HG02943 (cell line): ENCODE results near the gene CDH8.
"Not testable (repeated sequence)": the region's sequence is repeated elsewhere in the genome, so short reads cannot be mapped to it uniquely, and the experiment has no call there.

Experiments used
- ATAC-seq: cut with Tn5 transposase; IDR thresholded peaks from one replicate; pipeline ENCODE4 v1.9.1; 2021; ENCODE audit warnings: mild to moderate bottlenecking, low read depth, moderate library complexity; ENCODE audit not compliant: unreplicated experiment

The CDH8 gene

GRCh38 chr16:61797961-61798507, 238.2 kb downstream of the CDH8 start:
- no peak for ATAC-seq

- no peak for ATAC-seq
Measured at GRCh38 chr16:61797296-61797795, 238.9 kb downstream of the CDH8 start.

GRCh38 chr16:61792194-61792909, 243.9 kb downstream of the CDH8 start:
- no peak for ATAC-seq

- ATAC-seq: no peak
Measured at GRCh38 chr16:61791464-61791863, 244.8 kb downstream of the CDH8 start.

- not testable (repeated sequence) for ATAC-seq
Measured at GRCh38 chr16:61781855-61782254, 254.4 kb downstream of the CDH8 start.

- no peak for ATAC-seq
Measured at GRCh38 chr16:61780161-61780560, 256.1 kb downstream of the CDH8 start.

- no peak for ATAC-seq
Measured at GRCh38 chr16:61770301-61770700, 265.9 kb downstream of the CDH8 start.

GRCh38 chr16:61763991-61764390, 272.2 kb downstream of the CDH8 start:
- ATAC-seq: no peak

- no peak for ATAC-seq
Measured at GRCh38 chr16:61763013-61763412, 273.2 kb downstream of the CDH8 start.

GRCh38 chr16:61730997-61731396, 305.2 kb downstream of the CDH8 start:
- no peak for ATAC-seq

- ATAC-seq: no peak
Measured at GRCh38 chr16:61726701-61727100, 309.5 kb downstream of the CDH8 start.

- no peak for ATAC-seq
Measured at GRCh38 chr16:61726125-61726524, 310.1 kb downstream of the CDH8 start.

GRCh38 chr16:61721544-61721943, 314.7 kb downstream of the CDH8 start:
- no peak for ATAC-seq

GRCh38 chr16:61715393-61715792, 320.8 kb downstream of the CDH8 start:
- ATAC-seq: no peak

- no peak for ATAC-seq
Measured at GRCh38 chr16:61713787-61714186, 322.5 kb downstream of the CDH8 start.

GRCh38 chr16:61699640-61700039, 336.6 kb downstream of the CDH8 start:
- not testable (repeated sequence) for ATAC-seq

- no peak for ATAC-seq
Measured at GRCh38 chr16:61684541-61684940, 351.7 kb downstream of the CDH8 start.

- ATAC-seq: no peak
Measured at GRCh38 chr16:61681673-61682072, 354.6 kb downstream of the CDH8 start.

GRCh38 chr16:61681124-61681523, 355.1 kb downstream of the CDH8 start:
- ATAC-seq: no peak

- ATAC-seq: no peak
Measured at GRCh38 chr16:61678182-61678581, 358.1 kb downstream of the CDH8 start.

GRCh38 chr16:61677776-61678175, 358.5 kb downstream of the CDH8 start:
- ATAC-seq: no peak

- no peak for ATAC-seq
Measured at GRCh38 chr16:61676740-61677139, 359.5 kb downstream of the CDH8 start.
